GM18511 (cell line): ENCODE measurements around the gene C12orf60.

Experiments
- ATAC-seq: cut with Tn5 transposase; IDR thresholded peaks from one replicate; pipeline ENCODE4 v1.9.1; 2021; ENCODE audit warnings: mild to moderate bottlenecking, moderate library complexity; ENCODE audit not compliant: unreplicated experiment

The C12orf60 gene

GRCh38 chr12:14833952-14834351 is 30.5 kb downstream of the C12orf60 start:
- ATAC-seq = no peak

- ATAC-seq = no peak
Observed at GRCh38 chr12:14834509-14834908, 31.0 kb downstream of the C12orf60 start.

GRCh38 chr12:14836336-14837210 is 33.1 kb downstream of the C12orf60 start:
- ATAC-seq = no peak

- ATAC-seq = no peak
Observed at GRCh38 chr12:14839262-14839661, 35.8 kb downstream of the C12orf60 start.

- ATAC-seq = no peak
Observed at GRCh38 chr12:14840616-14841015, 37.1 kb downstream of the C12orf60 start.

GRCh38 chr12:14841761-14842160 is 38.3 kb downstream of the C12orf60 start:
- ATAC-seq = no peak

- no peak for ATAC-seq
Observed at GRCh38 chr12:14842315-14842714, 38.8 kb downstream of the C12orf60 start.

GRCh38 chr12:14843425-14843887 is 40.0 kb downstream of the C12orf60 start, which contains the start of gene ART4:
Gene ART4, minus strand, starts transcription at chr12:14843526. Its CDS starts 413 bp downstream, at chr12:14843113.
- no peak for ATAC-seq

- no peak for ATAC-seq
Observed at GRCh38 chr12:14844401-14844800, 40.9 kb downstream of the C12orf60 start.

- no peak for ATAC-seq
Observed at GRCh38 chr12:14845350-14845750, 41.9 kb downstream of the C12orf60 start.

- ATAC-seq = no peak
Observed at GRCh38 chr12:14846042-14846587, 42.6 kb downstream of the C12orf60 start.

GRCh38 chr12:14846876-14847580 is 43.6 kb downstream of the C12orf60 start:
- ATAC-seq = no peak

- ATAC-seq = no peak
Observed at GRCh38 chr12:14849661-14850060, 46.2 kb downstream of the C12orf60 start.

GRCh38 chr12:14850929-14851663 is 47.6 kb downstream of the C12orf60 start:
- ATAC-seq = peak; percentile 80

GRCh38 chr12:14852880-14853279 is 49.4 kb downstream of the C12orf60 start:
- no peak for ATAC-seq

- ATAC-seq = no peak
Observed at GRCh38 chr12:14853961-14854360, 50.5 kb downstream of the C12orf60 start.

GRCh38 chr12:14854586-14855183 is 51.2 kb downstream of the C12orf60 start:
- peak; percentile 77 for ATAC-seq

GRCh38 chr12:14858513-14858912 is 55.0 kb downstream of the C12orf60 start:
- no peak for ATAC-seq

GRCh38 chr12:14860490-14860889 is 57.0 kb downstream of the C12orf60 start:
- ATAC-seq = no peak

GRCh38 chr12:14868916-14869506 is 65.5 kb downstream of the C12orf60 start:
- ATAC-seq = no peak
